Trophoblast cell (in vitro differentiated cells and primary cell): Measurements from ENCODE around the gene MGME1.

ENCODE experiments used
- DNase-seq, 2 donors: peaks; one replicate each; pipeline ENCODE4 v3.0.0-alpha.2; 2016
- H2AFZ ChIP-seq: 2 replicates; pipeline ENCODE4 v1.6.1; 2013; ENCODE audit warnings: low read length, moderate library complexity, mild to moderate bottlenecking; ENCODE audit not compliant: insufficient read depth, poor library complexity
- H2AK5ac ChIP-seq: 2 replicates; pipeline ENCODE4 v1.6.1; 2013; ENCODE audit warnings: mild to moderate bottlenecking, low read length
- H2BK120ac ChIP-seq: 2 replicates; pipeline ENCODE4 v1.6.1; 2013; ENCODE audit warnings: low read length, mild to moderate bottlenecking, moderate library complexity; ENCODE audit not compliant: insufficient read depth, poor library complexity
- H2BK12ac ChIP-seq: 2 replicates; pipeline ENCODE4 v1.6.1; 2013; ENCODE audit warnings: mild to moderate bottlenecking, low read length, moderate library complexity
- H2BK5ac ChIP-seq: 2 replicates; pipeline ENCODE4 v1.6.1; 2013; ENCODE audit warnings: low read length, low read depth, moderate library complexity, mild to moderate bottlenecking; ENCODE audit not compliant: poor library complexity
- H3K14ac ChIP-seq: 2 replicates; pipeline ENCODE4 v1.6.1; 2013; ENCODE audit warnings: mild to moderate bottlenecking, low read length
- H3K18ac ChIP-seq: 2 replicates; pipeline ENCODE4 v1.6.1; 2013; ENCODE audit warnings: mild to moderate bottlenecking, low read length
- H3K23ac ChIP-seq: 2 replicates; pipeline ENCODE4 v1.6.1; 2013; ENCODE audit warnings: low read length
- H3K27ac ChIP-seq: 2 replicates; pipeline ENCODE4 v1.5.1; 2013; ENCODE audit warnings: low read depth, mild to moderate bottlenecking, inconsistent platforms, low read length, moderate library complexity
- H3K27me3 ChIP-seq: 2 replicates; pipeline ENCODE4 v1.6.1; 2013; ENCODE audit warnings: inconsistent platforms, mild to moderate bottlenecking, low read length, moderate library complexity; ENCODE audit not compliant: insufficient read depth
- H3K36me3 ChIP-seq, 2 experiments: 1 replicate in 1 of 2; 2 replicates in 1 of 2; pipeline ENCODE4 v1.6.1; 2013; ENCODE audit warnings: low read length in 2 of 2, mild to moderate bottlenecking in 2 of 2, moderate library complexity in 1 of 2; ENCODE audit not compliant: insufficient read depth in 2 of 2, control insufficient read depth in 1 of 2
- H3K4ac ChIP-seq: 2 replicates; pipeline ENCODE4 v1.6.1; 2013; ENCODE audit warnings: low read depth, mild to moderate bottlenecking, low read length, moderate library complexity
- H3K4me1 ChIP-seq, 2 experiments: 1 replicate in 1 of 2; 2 replicates in 1 of 2; pipeline ENCODE4 v1.6.1; 2013; ENCODE audit warnings: low read length in 2 of 2, mild to moderate bottlenecking in 2 of 2, moderate library complexity in 1 of 2; ENCODE audit not compliant: insufficient read depth in 2 of 2, control insufficient read depth in 1 of 2
- H3K4me2 ChIP-seq: 2 replicates; pipeline ENCODE4 v1.6.1; 2013; ENCODE audit warnings: inconsistent platforms, mild to moderate bottlenecking, low read length, moderate library complexity
- H3K4me3 ChIP-seq: 2 replicates; pipeline ENCODE4 v1.5.1; 2013; ENCODE audit warnings: mild to moderate bottlenecking, low read depth, low read length, inconsistent platforms
- H3K79me1 ChIP-seq: one replicate; pipeline ENCODE4 v1.6.1; 2013; ENCODE audit warnings: low read length
- H3K79me2 ChIP-seq: 2 replicates; pipeline ENCODE4 v1.6.1; 2013; ENCODE audit warnings: low read length, mild to moderate bottlenecking; ENCODE audit not compliant: control insufficient read depth, insufficient read depth, poor library complexity
- H3K9ac ChIP-seq: 2 replicates; pipeline ENCODE4 v1.6.1; 2013; ENCODE audit warnings: mild to moderate bottlenecking, low read length
- H3K9me3 ChIP-seq: 2 replicates; pipeline ENCODE4 v1.6.1; 2013; ENCODE audit warnings: low read depth, mild to moderate bottlenecking, control low read depth, inconsistent platforms, low read length; ENCODE audit not compliant: insufficient read depth
- H4K12ac ChIP-seq: 2 replicates; pipeline ENCODE4 v1.6.1; 2013; ENCODE audit warnings: low read depth, mild to moderate bottlenecking, low read length, moderate library complexity
- H4K8ac ChIP-seq: 2 replicates; pipeline ENCODE4 v1.6.1; 2013; ENCODE audit warnings: low read depth, mild to moderate bottlenecking, low read length, moderate library complexity
- H4K91ac ChIP-seq: one replicate; pipeline ENCODE4 v1.6.1; 2013; ENCODE audit warnings: low read depth, mild to moderate bottlenecking, low read length, moderate library complexity
- WGBS: extraction: QIAGEN DNeasy Blood & Tissue Kit; methylation state at CpG from one replicate; pipeline ENCODE4 v1.1.7; 2013; ENCODE audit warnings: missing lambda C conversion rate; ENCODE audit not compliant: insufficient read length, insufficient coverage; ENCODE audit errors: extremely low coverage; 5-methylcytosine and 5-hydroxymethylcytosine counted together

MGME1 gene

GRCh38 chr20:17987988-17988387, 19.2 kb downstream of the MGME1 start:
- no peak for DNase-seq
- H3K4ac ChIP-seq = no peak overlapping the region
- no peaks in the 10 kb centered on the region for H3K9me3 ChIP-seq
- H3K36me3 ChIP-seq = peaks cover 10 to 12% of the 10 kb centered on the region in 2 experiments
- no CpG with 5 or more reads among the region's 3 CpGs for WGBS
- no peak overlapping the region for H3K9ac ChIP-seq
- peaks cover 0 to 2% of the 10 kb centered on the region in 2 experiments for H3K4me1 ChIP-seq
- H4K12ac ChIP-seq = no peak overlapping the region
- H2AFZ ChIP-seq = no peak overlapping the region
- no peak overlapping the region for H2AK5ac ChIP-seq
- no peak overlapping the region for H4K91ac ChIP-seq
- H3K27ac ChIP-seq = no peak overlapping the region
- no peak overlapping the region for H3K4me3 ChIP-seq
- no peak overlapping the region for H4K8ac ChIP-seq
- H3K14ac ChIP-seq = no peak overlapping the region
- no peak overlapping the region for H2BK12ac ChIP-seq
- peaks cover 4% of the 10 kb centered on the region for H3K79me1 ChIP-seq
- H3K4me2 ChIP-seq = no peak overlapping the region
- H3K27me3 ChIP-seq = no peaks in the 10 kb centered on the region
- no peak overlapping the region for H3K18ac ChIP-seq
- H3K79me2 ChIP-seq = no peaks in the 10 kb centered on the region
- no peak overlapping the region for H2BK120ac ChIP-seq
- H3K23ac ChIP-seq = no peak overlapping the region
- H2BK5ac ChIP-seq = no peak overlapping the region

GRCh38 chr20:17990278-17990972, 21.6 kb downstream of the MGME1 start:
- DNase-seq = peak; percentile 91 to 98

GRCh38 chr20:17992224-17992637, 23.4 kb downstream of the MGME1 start:
- H3K4me3 ChIP-seq = no peak overlapping the region
- no peak overlapping the region for H2AFZ ChIP-seq
- H3K9me3 ChIP-seq = no peaks in the 10 kb centered on the region
- no peak overlapping the region for H2BK12ac ChIP-seq
- peaks cover 4% of the 10 kb centered on the region for H3K79me1 ChIP-seq
- H3K4ac ChIP-seq = no peak overlapping the region
- H3K27ac ChIP-seq = no peak overlapping the region
- no peak overlapping the region for H3K4me2 ChIP-seq
- WGBS = no CpG with 5 or more reads among the region's 6 CpGs
- no peaks in the 10 kb centered on the region for H3K27me3 ChIP-seq
- H3K18ac ChIP-seq = no peak overlapping the region
- no peaks in the 10 kb centered on the region for H3K4me1 ChIP-seq
- H2AK5ac ChIP-seq = no peak overlapping the region
- H3K36me3 ChIP-seq = peaks cover 10% of the 10 kb centered on the region in 2 experiments
- H4K12ac ChIP-seq = no peak overlapping the region
- H2BK5ac ChIP-seq = no peak overlapping the region
- H4K8ac ChIP-seq = no peak overlapping the region
- H3K9ac ChIP-seq = no peak overlapping the region
- no peak overlapping the region for H3K23ac ChIP-seq
- H3K14ac ChIP-seq = no peak overlapping the region
- H2BK120ac ChIP-seq = no peak overlapping the region
- DNase-seq = no peak
- no peaks in the 10 kb centered on the region for H3K79me2 ChIP-seq
- H4K91ac ChIP-seq = no peak overlapping the region

More at GRCh38 chr20:17990278-17990972, 21.6 kb downstream of the MGME1 start:
- Histone ChIP-seq H2AK5ac (no peak overlapping the region), H3K23ac (no peak overlapping the region), H4K91ac (peak overlapping the region; percentile 83), H2BK12ac (no peak overlapping the region), H3K4me1 (no peaks in the 10 kb centered on the region), H3K4me2 (no peak overlapping the region), H3K36me3 (peaks cover 10% of the 10 kb centered on the region in 2 experiments), H3K9me3 (no peaks in the 10 kb centered on the region), H2AFZ (no peak overlapping the region), H4K8ac (peak overlapping the region; percentile 20), H3K79me1 (peaks cover 4% of the 10 kb centered on the region), H3K79me2 (no peaks in the 10 kb centered on the region), H3K18ac (no peak overlapping the region), H3K4ac (no peak overlapping the region), H4K12ac (peak overlapping the region; percentile 59), H3K4me3 (no peak overlapping the region), H3K14ac (no peak overlapping the region), H3K9ac (no peak overlapping the region), H2BK120ac (no peak overlapping the region), H3K27ac (no peak overlapping the region), H2BK5ac (no peak overlapping the region), H3K27me3 (no peaks in the 10 kb centered on the region)
- no CpG with 5 or more reads among the region's 10 CpGs for WGBS

GRCh38 chr20:17992847-17993513, 24.2 kb downstream of the MGME1 start:
- H3K79me2 ChIP-seq = no peaks in the 10 kb centered on the region
- peaks cover 4% of the 10 kb centered on the region for H3K79me1 ChIP-seq
- no peaks in the 10 kb centered on the region for H3K27me3 ChIP-seq
- no peak overlapping the region for H3K14ac ChIP-seq
- no peak overlapping the region for H2BK5ac ChIP-seq
- H3K4me3 ChIP-seq = no peak overlapping the region
- no peaks in the 10 kb centered on the region for H3K4me1 ChIP-seq
- no CpG with 5 or more reads among the region's 5 CpGs for WGBS
- no peaks in the 10 kb centered on the region for H3K9me3 ChIP-seq
- H2BK12ac ChIP-seq = no peak overlapping the region
- no peak overlapping the region for H3K4ac ChIP-seq
- H4K91ac ChIP-seq = no peak overlapping the region
- no peak overlapping the region for H3K23ac ChIP-seq
- no peak overlapping the region for H4K8ac ChIP-seq
- H4K12ac ChIP-seq = no peak overlapping the region
- no peak overlapping the region for H2BK120ac ChIP-seq
- no peak for DNase-seq
- peaks cover 10% of the 10 kb centered on the region in 2 experiments for H3K36me3 ChIP-seq
- no peak overlapping the region for H2AK5ac ChIP-seq
- no peak overlapping the region for H3K9ac ChIP-seq
- no peak overlapping the region for H2AFZ ChIP-seq
- H3K4me2 ChIP-seq = no peak overlapping the region
- no peak overlapping the region for H3K27ac ChIP-seq
- no peak overlapping the region for H3K18ac ChIP-seq
